GM18907 (cell line): ENCODE results near the gene PTGER3.
"Not testable (repeated sequence)": the region's sequence is repeated elsewhere in the genome, so short reads cannot be mapped to it uniquely, and the experiment has no call there.

Source experiments
- ATAC-seq: cut with Tn5 transposase; IDR thresholded peaks from one replicate; pipeline ENCODE4 v1.9.1; 2021; ENCODE audit warnings: mild to moderate bottlenecking, moderate library complexity; ENCODE audit not compliant: unreplicated experiment

PTGER3 gene

GRCh38 chr1:70961374-70961975 is 86.1 kb downstream of the PTGER3 start:
- ATAC-seq: no peak

GRCh38 chr1:70948396-70949017 is 99.1 kb downstream of the PTGER3 start:
- no peak for ATAC-seq

GRCh38 chr1:70947835-70948234 is 99.8 kb downstream of the PTGER3 start:
- ATAC-seq: no peak

- no peak for ATAC-seq
Measured at GRCh38 chr1:70945676-70946075, 101.9 kb downstream of the PTGER3 start.

GRCh38 chr1:70945251-70945650 is 102.4 kb downstream of the PTGER3 start:
- ATAC-seq: no peak

GRCh38 chr1:70941563-70941962 is 106.1 kb downstream of the PTGER3 start:
- ATAC-seq: no peak

- ATAC-seq: not testable (repeated sequence)
Measured at GRCh38 chr1:70940398-70940797, 107.2 kb downstream of the PTGER3 start.

GRCh38 chr1:70934194-70934961 is 113.2 kb downstream of the PTGER3 start:
- ATAC-seq: no peak

- ATAC-seq: peak; percentile 71
Measured at GRCh38 chr1:70930062-70930461, 117.6 kb downstream of the PTGER3 start.

- ATAC-seq: no peak
Measured at GRCh38 chr1:70922196-70922595, 125.4 kb downstream of the PTGER3 start.
